SU-DHL-6 (cell line): Measurements from ENCODE around the gene SSNA1.

Experiments used
- H2AFZ ChIP-seq: fragments of 200-600 bp; sonication (generic); 2 replicates; pipeline ENCODE4 v1.6.1; 2014; ENCODE audit warnings: low read depth, mild to moderate bottlenecking, moderate library complexity, mixed read lengths, antibody characterized with exemption, low read length; ENCODE audit not compliant: severe bottlenecking
- H3F3A ChIP-seq: fragments of 200-600 bp; shearing (Covaris generic); 2 replicates; pipeline ENCODE4 v1.6.0; 2016; ENCODE audit warnings: antibody characterized with exemption, mild to moderate bottlenecking; ENCODE audit not compliant: insufficient read depth
- H3K27ac ChIP-seq: fragments of 200-600 bp; sonication (generic); 2 replicates; pipeline ENCODE4 v1.5.1; 2016; ENCODE audit warnings: low read depth, mild to moderate bottlenecking, low read length, moderate library complexity, mixed read lengths
- H3K27me3 ChIP-seq: fragments of 200-600 bp; sonication (generic), shearing (Covaris generic); 2 replicates; pipeline ENCODE4 v1.6.0; 2014; ENCODE audit warnings: mild to moderate bottlenecking, low read length
- H3K36me3 ChIP-seq: fragments of 200-600 bp; sonication (generic); 2 replicates; pipeline ENCODE4 v1.6.1; 2014; ENCODE audit warnings: mild to moderate bottlenecking, low read length, mixed read lengths
- H3K4me2 ChIP-seq: fragments of 300-600, 200-600 bp; shearing (Covaris generic), sonication (generic); 2 replicates; pipeline ENCODE4 v1.6.0; 2014; ENCODE audit warnings: low read length, low read depth, mild to moderate bottlenecking; ENCODE audit not compliant: poor library complexity, severe bottlenecking
- H3K4me3 ChIP-seq: fragments of 200-600 bp; sonication (generic); 2 replicates; pipeline ENCODE4 v1.5.1; 2014; ENCODE audit warnings: antibody characterized with exemption, low read length, mild to moderate bottlenecking, mixed read lengths; ENCODE audit not compliant: insufficient read depth, poor library complexity, severe bottlenecking
- H3K79me2 ChIP-seq: fragments of 200-600 bp; sonication (generic); 2 replicates; pipeline ENCODE4 v1.6.1; 2014; ENCODE audit warnings: mild to moderate bottlenecking, low read length, moderate library complexity; ENCODE audit not compliant: insufficient read depth
- H3K9ac ChIP-seq: fragments of 200-600 bp; sonication (generic); 2 replicates; pipeline ENCODE4 v1.7.0; 2014; ENCODE audit warnings: mild to moderate bottlenecking, low read length
- H3K9me2 ChIP-seq: fragments of 200-600 bp; sonication (generic); replicated peaks from 2 replicates; pipeline ENCODE4 v1.6.1; 2014; ENCODE audit warnings: low read length; ENCODE audit not compliant: insufficient read depth
- H3K9me3 ChIP-seq: fragments of 200-600 bp; sonication (generic); 2 replicates; pipeline ENCODE4 v1.6.1; 2014; ENCODE audit warnings: low read length, mixed read lengths; ENCODE audit not compliant: insufficient read depth
- H4K20me1 ChIP-seq: fragments of 200-600 bp; sonication (generic); 2 replicates; pipeline ENCODE4 v1.6.1; 2014; ENCODE audit warnings: low read depth, mild to moderate bottlenecking, antibody characterized with exemption, low read length, moderate library complexity, mixed read lengths
- EZH2phosphoT487 ChIP-seq: fragments of 200-600 bp; sonication (generic), shearing (Covaris generic); conservative IDR thresholded peaks from 2 replicates; pipeline ENCODE4 v1.6.1; 2018; ENCODE audit warnings: mild to moderate bottlenecking, antibody characterized with exemption, low read length, moderate library complexity, mixed read lengths
- TF ChIP-seq, protein P1 (sequence below): fragments of 200-600 bp; sonication (generic); IDR thresholded peaks from one replicate; pipeline ENCODE4 v1.5.1; 2017; ENCODE audit warnings: antibody characterized with exemption, mild to moderate bottlenecking, low read length, moderate library complexity; ENCODE audit not compliant: insufficient read depth, poor library complexity, severe bottlenecking

The SSNA1 gene

DNA sequence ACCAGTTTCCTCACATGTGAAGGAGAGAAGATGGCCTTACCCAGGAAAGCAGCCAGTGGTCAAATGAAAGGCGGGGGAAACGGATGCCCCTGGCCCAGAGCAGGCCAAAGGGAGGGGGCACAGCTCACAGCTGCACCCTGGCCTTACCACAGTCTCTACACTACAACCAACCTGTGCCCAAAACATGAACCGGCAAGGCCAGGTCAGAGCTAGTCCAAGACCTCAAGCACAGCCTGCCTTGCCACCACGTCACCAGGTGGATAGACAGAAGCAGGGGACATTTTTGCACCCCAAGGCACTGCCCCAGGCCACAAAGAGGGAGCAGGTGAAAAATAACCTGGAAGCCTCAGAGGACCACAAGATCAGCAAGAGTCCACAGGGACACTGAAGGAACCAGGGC is 45.0 kb upstream of the SSNA1 start:
- Histone ChIP-seq H3K4me3 (no peak overlapping the region), H4K20me1 (no peaks in the 10 kb centered on the region), H3F3A (no peaks in the 10 kb centered on the region), H3K9me3 (no peaks in the 10 kb centered on the region), H3K27ac (no peak overlapping the region), H3K36me3 (no peaks in the 10 kb centered on the region), H3K9ac (no peak overlapping the region), H3K4me2 (no peak overlapping the region), H2AFZ (no peak overlapping the region), H3K27me3 (no peaks in the 10 kb centered on the region), H3K9me2 (no peaks in the 10 kb centered on the region), H3K79me2 (no peaks in the 10 kb centered on the region)
- no peak for TF ChIP-seq EZH2phosphoT487
- TF ChIP-seq, protein P1, sequence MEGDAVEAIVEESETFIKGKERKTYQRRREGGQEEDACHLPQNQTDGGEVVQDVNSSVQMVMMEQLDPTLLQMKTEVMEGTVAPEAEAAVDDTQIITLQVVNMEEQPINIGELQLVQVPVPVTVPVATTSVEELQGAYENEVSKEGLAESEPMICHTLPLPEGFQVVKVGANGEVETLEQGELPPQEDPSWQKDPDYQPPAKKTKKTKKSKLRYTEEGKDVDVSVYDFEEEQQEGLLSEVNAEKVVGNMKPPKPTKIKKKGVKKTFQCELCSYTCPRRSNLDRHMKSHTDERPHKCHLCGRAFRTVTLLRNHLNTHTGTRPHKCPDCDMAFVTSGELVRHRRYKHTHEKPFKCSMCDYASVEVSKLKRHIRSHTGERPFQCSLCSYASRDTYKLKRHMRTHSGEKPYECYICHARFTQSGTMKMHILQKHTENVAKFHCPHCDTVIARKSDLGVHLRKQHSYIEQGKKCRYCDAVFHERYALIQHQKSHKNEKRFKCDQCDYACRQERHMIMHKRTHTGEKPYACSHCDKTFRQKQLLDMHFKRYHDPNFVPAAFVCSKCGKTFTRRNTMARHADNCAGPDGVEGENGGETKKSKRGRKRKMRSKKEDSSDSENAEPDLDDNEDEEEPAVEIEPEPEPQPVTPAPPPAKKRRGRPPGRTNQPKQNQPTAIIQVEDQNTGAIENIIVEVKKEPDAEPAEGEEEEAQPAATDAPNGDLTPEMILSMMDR = no peak

DNA sequence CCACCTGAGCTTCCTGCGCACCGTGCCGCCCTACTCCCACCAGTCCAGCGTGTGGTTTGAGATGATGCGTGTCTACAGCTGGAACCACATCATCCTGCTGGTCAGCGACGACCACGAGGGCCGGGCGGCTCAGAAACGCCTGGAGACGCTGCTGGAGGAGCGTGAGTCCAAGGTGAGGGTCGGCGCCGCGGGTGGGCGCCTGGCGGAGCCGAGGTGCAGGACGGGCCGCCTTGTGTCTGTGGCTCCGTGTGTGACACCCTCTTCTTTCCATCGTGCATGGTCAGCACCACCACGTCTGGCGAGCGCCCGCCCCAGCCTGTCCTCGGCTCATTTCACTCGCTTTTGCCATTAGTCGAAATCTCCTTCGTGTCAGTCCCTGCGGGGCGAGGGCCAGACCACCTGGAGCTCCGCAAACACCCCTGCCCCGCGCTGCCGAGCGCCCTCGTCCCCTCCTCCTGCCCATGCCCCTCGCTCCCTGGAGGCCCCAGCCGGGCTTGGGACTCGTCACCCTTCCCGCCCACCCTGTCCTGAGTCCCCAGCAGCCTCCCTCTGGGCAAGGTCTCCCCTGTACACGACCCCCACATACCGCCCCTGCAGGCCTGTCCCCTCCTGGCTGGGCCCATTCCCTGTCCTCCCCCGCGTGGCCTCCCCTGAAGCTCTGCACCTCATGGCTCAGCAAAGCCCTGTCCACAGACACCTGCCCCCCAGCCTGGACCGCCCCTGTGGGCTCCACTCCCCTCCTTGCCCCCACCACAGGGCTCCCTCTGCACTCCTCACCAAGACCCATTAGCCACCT is 42.5 kb upstream of the SSNA1 start:
- TF ChIP-seq, protein P1 = no peak
- no peak for TF ChIP-seq EZH2phosphoT487
- Histone ChIP-seq H2AFZ (no peak overlapping the region), H3K9me3 (no peaks in the 10 kb centered on the region), H4K20me1 (no peaks in the 10 kb centered on the region), H3K27ac (no peak overlapping the region), H3K4me3 (no peak overlapping the region), H3K4me2 (no peak overlapping the region), H3K9me2 (no peaks in the 10 kb centered on the region), H3K27me3 (no peaks in the 10 kb centered on the region), H3K9ac (no peak overlapping the region), H3K79me2 (no peaks in the 10 kb centered on the region), H3K36me3 (no peaks in the 10 kb centered on the region), H3F3A (peaks cover 8% of the 10 kb centered on the region; the same call in 1 of the 2 replicates)

DNA sequence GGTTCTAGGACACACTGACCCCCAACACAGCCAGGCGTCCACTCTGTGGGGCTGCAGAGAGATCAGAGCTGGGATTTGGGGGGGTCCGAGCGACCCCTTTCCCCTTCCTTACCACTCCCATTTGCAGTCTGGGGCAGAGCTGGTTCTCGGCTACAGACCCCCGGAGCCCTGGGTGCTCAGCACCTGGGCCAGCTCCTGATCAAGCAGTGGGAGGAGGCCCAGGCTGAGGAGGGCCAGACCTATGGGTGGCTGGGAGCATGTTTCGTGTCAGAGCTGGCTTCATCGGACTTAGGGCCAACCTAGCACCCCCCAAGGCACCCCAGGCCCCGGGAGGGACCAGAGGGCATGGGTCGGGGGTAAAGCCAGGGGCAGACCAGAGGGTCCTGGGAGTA is 42.0 kb upstream of the SSNA1 start:
- Histone ChIP-seq H3K9ac (no peak overlapping the region), H3K4me2 (no peak overlapping the region), H2AFZ (no peak overlapping the region), H3K27ac (no peak overlapping the region), H3K9me2 (no peaks in the 10 kb centered on the region), H3K27me3 (no peaks in the 10 kb centered on the region), H3F3A (peaks cover 11% of the 10 kb centered on the region; the same call in 1 of the 2 replicates), H4K20me1 (no peaks in the 10 kb centered on the region), H3K9me3 (no peaks in the 10 kb centered on the region), H3K4me3 (no peak overlapping the region), H3K36me3 (no peaks in the 10 kb centered on the region), H3K79me2 (no peaks in the 10 kb centered on the region)
- TF ChIP-seq EZH2phosphoT487 = no peak
- TF ChIP-seq, protein P1 = no peak
